NCI-H1694 (cell line): ENCODE data around the gene ADRA1B.

ENCODE experiments used
- DNase-seq: peaks from one replicate; lab custom pipeline; 2025; lab: John Stamatoyannopoulos, UW

Gene ADRA1B

DNA sequence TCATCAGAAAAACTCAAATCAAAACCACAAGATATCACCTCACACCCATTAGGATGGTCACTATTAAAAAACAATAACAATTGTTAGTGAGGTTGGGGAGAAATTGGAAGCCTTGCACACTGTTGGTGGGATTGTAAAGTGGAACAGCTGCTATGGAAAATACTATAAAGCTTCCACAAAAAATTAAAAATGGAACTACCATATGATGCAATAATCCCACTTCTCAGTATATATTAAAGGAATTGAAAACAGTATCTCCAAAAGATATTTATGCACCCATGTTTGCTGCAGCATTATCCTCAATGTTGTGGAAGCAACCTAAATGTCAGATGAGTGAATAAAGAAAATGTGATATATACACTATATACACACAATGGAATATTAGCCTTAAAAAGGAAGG, 14.5 kb upstream of the ADRA1B start:
- DNase-seq = no peak

- no peak for DNase-seq
Measured at GRCh38 chr5:159902444-159903121, 13.7 kb upstream of the ADRA1B start.

GRCh38 chr5:159903131-159903530, 13.2 kb upstream of the ADRA1B start:
- DNase-seq = no peak

DNA sequence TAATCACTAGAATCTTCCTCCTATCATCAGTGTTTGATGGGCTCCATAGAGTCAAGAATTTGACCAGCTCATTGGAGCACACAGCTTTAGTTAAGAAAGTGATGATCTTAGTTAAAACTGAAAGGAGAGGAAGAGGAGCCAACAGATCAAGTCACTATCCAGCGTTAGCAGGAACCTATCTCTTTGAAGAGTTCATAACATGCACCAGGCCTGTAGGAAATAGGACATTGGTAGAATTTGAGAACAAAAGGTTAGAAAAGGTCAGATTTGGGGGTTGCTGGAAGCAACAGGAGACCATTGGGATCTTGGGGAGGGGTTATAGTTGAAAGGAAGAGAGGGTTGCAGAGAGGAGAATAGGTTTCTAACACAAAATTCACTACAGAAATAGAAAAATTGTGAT, 11.4 kb upstream of the ADRA1B start:
- no peak for DNase-seq

DNA sequence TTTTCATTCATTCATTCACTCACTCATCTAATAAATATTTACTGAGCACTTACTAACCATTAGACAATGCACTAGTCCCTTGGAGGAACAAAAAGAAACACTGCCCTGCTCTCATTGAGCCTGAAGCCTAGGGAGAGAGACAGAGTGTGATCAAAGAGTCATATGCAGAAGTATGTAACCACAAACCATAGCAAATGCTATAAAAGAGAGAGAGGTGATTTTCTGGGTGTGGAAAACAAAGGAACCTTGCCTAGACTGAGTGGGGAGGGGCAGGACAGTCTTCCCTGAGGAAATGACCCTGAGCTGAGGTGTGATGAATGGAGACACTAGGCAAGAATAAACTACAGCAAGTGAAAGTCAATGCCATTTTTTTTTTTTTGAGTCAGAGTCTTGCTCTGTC, 10.8 kb upstream of the ADRA1B start:
- DNase-seq = no peak

DNA sequence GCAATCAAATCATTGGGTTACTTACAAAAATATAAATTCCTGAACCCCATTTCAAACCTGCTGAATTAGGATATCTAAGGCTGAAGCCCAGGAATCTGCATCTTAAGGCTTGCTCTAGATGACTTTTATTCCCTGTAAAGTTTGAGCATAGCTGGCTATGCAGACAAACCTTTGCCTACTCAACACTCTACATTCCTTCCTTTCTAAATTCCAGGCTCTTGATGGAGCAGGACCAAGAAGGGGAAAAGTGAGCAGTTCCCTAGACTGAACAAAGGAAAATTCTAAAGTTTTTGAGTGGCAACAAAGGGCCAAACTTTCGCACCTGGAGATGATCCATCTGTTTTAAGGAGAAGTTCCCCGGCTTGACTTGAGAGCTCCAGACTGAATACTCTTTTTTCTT, 9.8 kb upstream of the ADRA1B start:
- no peak for DNase-seq

GRCh38 chr5:159906943-159907342, 9.3 kb upstream of the ADRA1B start:
- DNase-seq = no peak

DNA sequence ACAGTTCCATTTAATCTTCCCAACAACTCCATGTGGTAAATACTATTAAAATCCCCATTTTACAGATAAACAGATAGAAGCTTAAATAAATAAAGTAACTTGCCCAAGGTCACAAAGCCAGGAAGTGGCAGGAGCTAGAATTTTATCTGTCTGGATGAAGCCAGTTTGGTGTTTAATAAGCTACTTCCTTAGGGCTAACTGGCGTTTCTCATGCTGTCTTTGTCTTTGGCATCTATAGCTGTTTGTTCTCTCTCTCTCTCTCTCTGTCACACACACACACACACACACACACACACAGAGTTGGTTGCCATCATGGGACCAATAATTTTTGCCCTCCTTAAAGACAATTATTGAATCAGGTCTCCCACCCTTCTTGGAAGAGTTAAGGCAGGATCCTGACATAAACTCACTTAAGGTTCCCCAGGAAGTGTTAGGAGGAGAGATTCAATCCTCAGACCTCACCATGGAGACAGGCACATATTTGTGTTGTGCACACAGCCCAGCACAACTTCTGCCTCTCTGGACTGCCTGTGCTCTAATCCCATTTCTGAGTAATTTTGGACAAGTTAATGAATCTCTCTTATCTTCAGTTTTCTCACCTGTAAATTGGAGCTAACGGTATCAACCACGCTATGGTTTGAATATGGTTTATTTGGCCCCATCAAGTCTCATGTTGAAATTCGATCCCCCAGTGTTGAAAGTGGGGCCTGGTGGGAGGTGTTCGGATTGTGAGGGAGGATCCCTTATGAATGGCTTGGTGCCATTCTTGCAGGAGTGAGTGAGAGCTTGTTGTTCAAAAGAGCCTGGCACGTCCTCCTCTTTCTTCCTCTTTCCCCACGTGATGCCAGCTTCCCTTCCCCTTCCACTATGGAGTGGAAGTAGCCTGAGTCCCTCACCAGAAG, 8.3 kb upstream of the ADRA1B start:
- no peak for DNase-seq

GRCh38 chr5:159908591-159908940, 7.7 kb upstream of the ADRA1B start:
- no peak for DNase-seq

DNA sequence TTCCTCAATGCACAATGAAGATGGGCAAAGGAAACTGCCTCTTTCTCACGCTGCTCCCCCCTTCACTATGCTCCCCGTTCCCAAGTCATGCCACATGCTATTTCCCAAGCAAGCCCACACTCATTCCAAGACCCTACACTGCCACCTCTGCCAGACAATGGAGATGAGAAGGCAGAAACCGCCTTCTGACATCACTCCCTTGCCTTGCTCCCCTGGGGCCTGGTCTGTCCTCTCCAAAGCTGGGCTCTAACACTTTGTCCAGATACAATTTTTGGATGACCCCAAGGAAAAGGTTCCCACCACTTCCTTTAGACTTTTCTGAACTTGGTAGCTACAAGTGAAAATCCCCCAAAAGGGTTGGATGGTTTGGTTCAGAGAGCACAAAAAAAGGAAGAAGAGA, 7.2 kb upstream of the ADRA1B start:
- no peak for DNase-seq

- DNase-seq = no peak
Measured at GRCh38 chr5:159910207-159910842, 6.0 kb upstream of the ADRA1B start.

DNA sequence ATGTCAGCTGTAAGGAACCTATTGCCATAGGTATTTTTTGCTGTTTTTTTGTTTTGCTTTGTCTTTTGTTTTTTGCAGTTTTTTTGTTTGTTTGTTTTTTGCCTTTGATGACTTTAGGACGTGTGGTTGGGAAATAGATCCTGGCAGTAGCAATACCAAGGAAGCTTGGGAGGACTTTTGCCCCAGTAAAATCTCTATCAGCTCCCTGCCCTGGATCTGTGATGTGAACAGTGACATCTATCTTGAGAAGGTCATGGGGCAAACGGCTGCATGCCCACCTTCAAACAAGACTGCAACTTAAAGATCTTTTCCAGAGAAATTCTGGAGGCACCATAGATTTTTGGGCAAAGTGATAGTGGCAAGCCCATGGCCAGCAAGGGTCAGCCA, 5.4 kb upstream of the ADRA1B start:
- DNase-seq = no peak

- no peak for DNase-seq
Measured at GRCh38 chr5:159911349-159911748, 4.9 kb upstream of the ADRA1B start.

GRCh38 chr5:159912033-159912800, 4.1 kb upstream of the ADRA1B start:
- no peak for DNase-seq

GRCh38 chr5:159913048-159913447, 3.2 kb upstream of the ADRA1B start:
- no peak for DNase-seq

- DNase-seq = no peak
Measured at GRCh38 chr5:159913501-159913900, 2.8 kb upstream of the ADRA1B start.

DNA sequence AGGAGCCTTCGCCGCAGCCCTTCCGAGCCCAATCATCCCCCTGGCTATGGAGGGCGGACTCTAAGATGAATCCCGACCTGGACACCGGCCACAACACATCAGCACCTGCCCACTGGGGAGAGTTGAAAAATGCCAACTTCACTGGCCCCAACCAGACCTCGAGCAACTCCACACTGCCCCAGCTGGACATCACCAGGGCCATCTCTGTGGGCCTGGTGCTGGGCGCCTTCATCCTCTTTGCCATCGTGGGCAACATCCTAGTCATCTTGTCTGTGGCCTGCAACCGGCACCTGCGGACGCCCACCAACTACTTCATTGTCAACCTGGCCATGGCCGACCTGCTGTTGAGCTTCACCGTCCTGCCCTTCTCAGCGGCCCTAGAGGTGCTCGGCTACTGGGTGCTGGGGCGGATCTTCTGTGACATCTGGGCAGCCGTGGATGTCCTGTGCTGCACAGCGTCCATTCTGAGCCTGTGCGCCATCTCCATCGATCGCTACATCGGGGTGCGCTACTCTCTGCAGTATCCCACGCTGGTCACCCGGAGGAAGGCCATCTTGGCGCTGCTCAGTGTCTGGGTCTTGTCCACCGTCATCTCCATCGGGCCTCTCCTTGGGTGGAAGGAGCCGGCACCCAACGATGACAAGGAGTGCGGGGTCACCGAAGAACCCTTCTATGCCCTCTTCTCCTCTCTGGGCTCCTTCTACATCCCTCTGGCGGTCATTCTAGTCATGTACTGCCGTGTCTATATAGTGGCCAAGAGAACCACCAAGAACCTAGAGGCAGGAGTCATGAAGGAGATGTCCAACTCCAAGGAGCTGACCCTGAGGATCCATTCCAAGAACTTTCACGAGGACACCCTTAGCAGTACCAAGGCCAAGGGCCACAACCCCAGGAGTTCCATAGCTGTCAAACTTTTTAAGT, 819 bp downstream of the ADRA1B start:
- no peak for DNase-seq

DNA sequence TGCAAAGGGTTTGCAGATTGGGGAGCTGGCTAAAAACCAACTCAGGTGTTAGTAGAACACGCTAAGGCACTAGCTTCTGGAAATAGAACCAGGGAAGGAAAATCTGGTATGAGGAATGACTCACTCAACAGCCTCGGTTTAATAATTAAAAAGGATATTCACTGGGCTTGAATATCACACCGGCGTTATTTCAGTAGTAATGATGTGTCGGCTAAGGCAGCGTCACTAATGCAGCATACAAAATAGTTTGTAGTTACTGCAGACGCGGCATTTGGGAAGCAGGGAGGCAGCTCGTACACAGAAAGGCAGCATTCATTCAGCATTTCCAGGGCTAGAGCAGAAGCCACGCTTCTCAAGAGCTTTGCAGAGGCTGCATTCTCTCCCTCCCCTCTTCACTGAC, 1.7 kb downstream of the ADRA1B start:
- DNase-seq = no peak

- no peak for DNase-seq
Measured at GRCh38 chr5:159921721-159922120, 5.4 kb downstream of the ADRA1B start.

GRCh38 chr5:159923008-159923407, 6.7 kb downstream of the ADRA1B start:
- no peak for DNase-seq
